SK-N-SH treated with all-trans-retinoic acid at 6 μM for 48 hours (cell line): ENCODE data around the gene RUSF1.

Source experiments
- ATAC-seq: fragments of 200-7000 bp; cut with Tn5 transposase; 3 replicates; pipeline ENCODE4 v1.9.1; 2020; ENCODE audit warnings: mild to moderate bottlenecking, moderate library complexity
- ARNTL ChIP-seq: fragments of 450-650 bp; formaldehyde crosslinking; IDR thresholded peaks from 2 replicates; pipeline ENCODE4 v1.5.0; 2020; ENCODE audit warnings: low read depth, mild to moderate bottlenecking, moderate library complexity, borderline replicate concordance
- BACH2 ChIP-seq: fragments of 250-450 bp; sonication (Bioruptor Pico); IDR thresholded peaks from 2 replicates; pipeline ENCODE4 v1.9.0; 2021; ENCODE audit warnings: mild to moderate bottlenecking, borderline replicate concordance
- CSDC2 ChIP-seq: fragments of 250-450 bp; sonication (Bioruptor Pico); IDR thresholded peaks from 2 replicates; pipeline ENCODE4 v1.5.0; 2020; ENCODE audit warnings: mild to moderate bottlenecking, moderate library complexity
- ESRRG ChIP-seq: fragments of 250-450 bp; sonication (Bioruptor Pico); IDR thresholded peaks from 2 replicates; pipeline ENCODE4 v1.6.1; 2021; ENCODE audit warnings: mild to moderate bottlenecking
- GLIS3 ChIP-seq: fragments of 250-450 bp; sonication (Bioruptor Pico); IDR thresholded peaks from 2 replicates; pipeline ENCODE4 v1.5.0; 2020; ENCODE audit warnings: mild to moderate bottlenecking, moderate library complexity
- ISL1 ChIP-seq: fragments of 250-450 bp; sonication (Bioruptor Pico); IDR thresholded peaks from 2 replicates; pipeline ENCODE4 v2.1.2; 2022; ENCODE audit warnings: mild to moderate bottlenecking, moderate library complexity
- OSR1 ChIP-seq: fragments of 250-450 bp; sonication (Bioruptor Pico); IDR thresholded peaks from 2 replicates; pipeline ENCODE4 v1.8.0; 2022; ENCODE audit warnings: moderate library complexity, mild to moderate bottlenecking, inconsistent platforms
- PPARA ChIP-seq: fragments of 250-450 bp; sonication (Bioruptor Pico); IDR thresholded peaks from 2 replicates; pipeline ENCODE4 v1.5.0; 2020; ENCODE audit warnings: mild to moderate bottlenecking, borderline replicate concordance
- RARB ChIP-seq: fragments of 250-450 bp; sonication (Bioruptor Pico); IDR thresholded peaks from 2 replicates; pipeline ENCODE4 v1.8.0; 2021; ENCODE audit warnings: mild to moderate bottlenecking, moderate library complexity
- SNAI2 ChIP-seq: fragments of 250-450 bp; sonication (Bioruptor Pico); IDR thresholded peaks from 2 replicates; pipeline ENCODE4 v1.5.0; 2020; ENCODE audit warnings: mild to moderate bottlenecking, moderate library complexity
- TCF4 ChIP-seq: fragments of 250-450 bp; sonication (Bioruptor Pico); IDR thresholded peaks from 2 replicates; pipeline ENCODE4 v1.8.0; 2021; ENCODE audit warnings: mild to moderate bottlenecking, moderate library complexity, borderline replicate concordance
- TOX ChIP-seq: fragments of 250-450 bp; sonication (Bioruptor Pico); IDR thresholded peaks from 2 replicates; pipeline ENCODE4 v1.8.0; 2021; ENCODE audit warnings: mild to moderate bottlenecking, moderate library complexity, borderline replicate concordance
- ZC3H10 ChIP-seq: fragments of 250-450 bp; sonication (Bioruptor Pico); IDR thresholded peaks from 2 replicates; pipeline ENCODE4 v1.5.1; 2021; ENCODE audit warnings: mild to moderate bottlenecking, moderate library complexity
- ZFP3 ChIP-seq: fragments of 250-450 bp; sonication (Bioruptor Pico); IDR thresholded peaks from 2 replicates; pipeline ENCODE4 v1.5.0; 2020; ENCODE audit warnings: mild to moderate bottlenecking, moderate library complexity
- ZNF565 ChIP-seq: fragments of 450-650 bp; formaldehyde crosslinking; conservative IDR thresholded peaks from 2 replicates; pipeline ENCODE4 v1.5.0; 2020; ENCODE audit warnings: low read depth, mild to moderate bottlenecking, moderate library complexity
- ZNF70 ChIP-seq: fragments of 450-650 bp; formaldehyde crosslinking; IDR thresholded peaks from 2 replicates; pipeline ENCODE4 v1.5.0; 2020; ENCODE audit warnings: mild to moderate bottlenecking, moderate library complexity
- ZNF8 ChIP-seq: fragments of 450-650 bp; formaldehyde crosslinking; IDR thresholded peaks from 2 replicates; pipeline ENCODE4 v1.5.0; 2020; ENCODE audit warnings: mild to moderate bottlenecking, moderate library complexity
- TF ChIP-seq, protein P1 (sequence below): fragments of 250-450 bp; sonication (Bioruptor Pico); IDR thresholded peaks from 2 replicates; pipeline ENCODE4 v1.5.1; 2021; ENCODE audit warnings: mild to moderate bottlenecking, moderate library complexity
- TF ChIP-seq, protein P2 (sequence below): fragments of 250-450 bp; sonication (Bioruptor Pico); IDR thresholded peaks from 2 replicates; pipeline ENCODE4 v1.8.0; 2021; ENCODE audit warnings: low read depth, mild to moderate bottlenecking, moderate library complexity, borderline replicate concordance
- TF ChIP-seq, protein P3 (sequence below): fragments of 250-450 bp; sonication (Bioruptor Pico); IDR thresholded peaks from 2 replicates; pipeline ENCODE4 v1.5.0; 2020; ENCODE audit warnings: mild to moderate bottlenecking, moderate library complexity

RUSF1 gene

DNA sequence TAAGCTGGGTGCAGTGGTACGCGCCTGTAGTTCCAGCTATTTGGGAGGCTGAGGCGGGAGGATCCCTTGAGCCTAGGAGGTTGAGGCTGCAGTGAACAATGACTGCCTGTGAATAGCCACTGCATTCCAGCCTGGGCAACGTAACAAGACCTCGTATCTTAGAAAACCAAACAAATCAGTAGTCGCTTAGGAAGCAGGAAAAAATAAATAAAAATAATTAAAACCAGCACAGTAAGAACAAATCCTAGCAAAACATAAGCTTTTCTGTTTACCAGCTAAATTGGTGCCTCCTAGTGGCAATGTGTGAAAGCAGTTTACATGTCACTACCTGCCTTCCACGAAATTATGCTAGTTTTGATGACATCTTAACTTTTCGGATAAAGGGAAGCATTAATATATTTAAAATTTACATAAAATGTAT is 47.6 kb downstream of the RUSF1 start:
- ATAC-seq = peak; percentile 6

DNA sequence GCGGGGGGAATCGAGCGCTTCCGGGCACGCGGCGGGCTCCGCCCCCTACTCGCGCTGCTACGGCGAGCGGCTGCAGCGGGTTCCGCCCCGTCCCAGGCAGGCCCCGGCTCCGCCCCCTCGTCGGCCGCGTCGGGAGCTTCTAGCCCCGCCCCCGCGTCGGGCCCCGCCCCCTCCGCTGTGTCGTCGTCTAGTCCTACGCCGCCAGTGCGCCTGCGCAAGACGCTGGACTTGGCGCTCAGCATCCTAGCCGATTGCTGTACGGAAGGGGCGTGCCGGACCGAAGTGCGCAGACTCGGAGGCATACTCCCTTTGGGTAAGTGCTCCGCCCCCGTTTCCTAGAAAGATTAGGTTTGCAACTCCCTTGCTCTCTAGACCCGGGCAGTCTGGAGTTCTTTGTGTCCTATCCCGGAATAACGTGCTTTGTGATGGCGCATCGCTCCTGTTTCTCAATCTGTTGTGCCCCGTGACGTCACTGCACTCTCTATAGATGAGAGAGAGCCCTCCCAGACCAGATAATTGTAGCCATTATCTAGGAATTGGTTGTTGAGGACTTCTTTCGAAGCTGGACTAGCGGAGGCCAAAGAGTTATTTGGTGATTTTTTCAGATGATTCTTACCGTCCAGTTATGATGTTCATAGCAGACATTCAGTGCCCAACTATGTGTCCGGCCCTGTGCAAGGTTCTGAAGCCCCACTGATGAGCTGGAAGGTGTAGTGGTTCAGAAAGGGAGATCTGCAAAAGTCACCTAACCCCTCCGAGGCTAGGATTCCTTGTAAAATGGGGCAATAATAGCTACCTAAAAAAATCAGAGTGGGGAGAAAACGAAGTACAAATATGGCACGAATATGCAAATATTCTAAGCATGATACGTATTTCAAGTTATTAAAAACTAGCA is 48.3 kb downstream of the RUSF1 start:
- TF ChIP-seq ESRRG = no peak
- TF ChIP-seq, protein P1, sequence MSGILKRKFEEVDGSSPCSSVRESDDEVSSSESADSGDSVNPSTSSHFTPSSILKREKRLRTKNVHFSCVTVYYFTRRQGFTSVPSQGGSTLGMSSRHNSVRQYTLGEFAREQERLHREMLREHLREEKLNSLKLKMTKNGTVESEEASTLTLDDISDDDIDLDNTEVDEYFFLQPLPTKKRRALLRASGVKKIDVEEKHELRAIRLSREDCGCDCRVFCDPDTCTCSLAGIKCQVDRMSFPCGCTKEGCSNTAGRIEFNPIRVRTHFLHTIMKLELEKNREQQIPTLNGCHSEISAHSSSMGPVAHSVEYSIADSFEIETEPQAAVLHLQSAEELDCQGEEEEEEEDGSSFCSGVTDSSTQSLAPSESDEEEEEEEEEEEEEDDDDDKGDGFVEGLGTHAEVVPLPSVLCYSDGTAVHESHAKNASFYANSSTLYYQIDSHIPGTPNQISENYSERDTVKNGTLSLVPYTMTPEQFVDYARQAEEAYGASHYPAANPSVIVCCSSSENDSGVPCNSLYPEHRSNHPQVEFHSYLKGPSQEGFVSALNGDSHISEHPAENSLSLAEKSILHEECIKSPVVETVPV = 0 out of 2 replicates have a peak, but pooled peaks have one; percentile 27
- ATAC-seq = peak; percentile 82

More for the DNA sequence above, 47.6 kb downstream of the RUSF1 start:
- no peak for TF ChIP-seq OSR1 (CRISPR knock-in tag)
- TF ChIP-seq ARNTL (CRISPR knock-in tag) = no peak
- no peak for TF ChIP-seq TOX (CRISPR knock-in tag)
- TF ChIP-seq, protein P2, sequence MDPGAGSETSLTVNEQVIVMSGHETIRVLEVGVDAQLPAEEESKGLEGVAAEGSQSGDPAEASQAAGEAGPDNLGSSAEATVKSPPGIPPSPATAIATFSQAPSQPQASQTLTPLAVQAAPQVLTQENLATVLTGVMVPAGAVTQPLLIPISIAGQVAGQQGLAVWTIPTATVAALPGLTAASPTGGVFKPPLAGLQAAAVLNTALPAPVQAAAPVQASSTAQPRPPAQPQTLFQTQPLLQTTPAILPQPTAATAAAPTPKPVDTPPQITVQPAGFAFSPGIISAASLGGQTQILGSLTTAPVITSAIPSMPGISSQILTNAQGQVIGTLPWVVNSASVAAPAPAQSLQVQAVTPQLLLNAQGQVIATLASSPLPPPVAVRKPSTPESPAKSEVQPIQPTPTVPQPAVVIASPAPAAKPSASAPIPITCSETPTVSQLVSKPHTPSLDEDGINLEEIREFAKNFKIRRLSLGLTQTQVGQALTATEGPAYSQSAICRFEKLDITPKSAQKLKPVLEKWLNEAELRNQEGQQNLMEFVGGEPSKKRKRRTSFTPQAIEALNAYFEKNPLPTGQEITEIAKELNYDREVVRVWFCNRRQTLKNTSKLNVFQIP = no peak
- TF ChIP-seq BACH2 = no peak
- TF ChIP-seq GLIS3 (CRISPR knock-in tag) = no peak
- TF ChIP-seq CSDC2 (CRISPR knock-in tag) = no peak
- TF ChIP-seq ZNF565 (CRISPR knock-in tag) = no peak
- TF ChIP-seq, protein P3, sequence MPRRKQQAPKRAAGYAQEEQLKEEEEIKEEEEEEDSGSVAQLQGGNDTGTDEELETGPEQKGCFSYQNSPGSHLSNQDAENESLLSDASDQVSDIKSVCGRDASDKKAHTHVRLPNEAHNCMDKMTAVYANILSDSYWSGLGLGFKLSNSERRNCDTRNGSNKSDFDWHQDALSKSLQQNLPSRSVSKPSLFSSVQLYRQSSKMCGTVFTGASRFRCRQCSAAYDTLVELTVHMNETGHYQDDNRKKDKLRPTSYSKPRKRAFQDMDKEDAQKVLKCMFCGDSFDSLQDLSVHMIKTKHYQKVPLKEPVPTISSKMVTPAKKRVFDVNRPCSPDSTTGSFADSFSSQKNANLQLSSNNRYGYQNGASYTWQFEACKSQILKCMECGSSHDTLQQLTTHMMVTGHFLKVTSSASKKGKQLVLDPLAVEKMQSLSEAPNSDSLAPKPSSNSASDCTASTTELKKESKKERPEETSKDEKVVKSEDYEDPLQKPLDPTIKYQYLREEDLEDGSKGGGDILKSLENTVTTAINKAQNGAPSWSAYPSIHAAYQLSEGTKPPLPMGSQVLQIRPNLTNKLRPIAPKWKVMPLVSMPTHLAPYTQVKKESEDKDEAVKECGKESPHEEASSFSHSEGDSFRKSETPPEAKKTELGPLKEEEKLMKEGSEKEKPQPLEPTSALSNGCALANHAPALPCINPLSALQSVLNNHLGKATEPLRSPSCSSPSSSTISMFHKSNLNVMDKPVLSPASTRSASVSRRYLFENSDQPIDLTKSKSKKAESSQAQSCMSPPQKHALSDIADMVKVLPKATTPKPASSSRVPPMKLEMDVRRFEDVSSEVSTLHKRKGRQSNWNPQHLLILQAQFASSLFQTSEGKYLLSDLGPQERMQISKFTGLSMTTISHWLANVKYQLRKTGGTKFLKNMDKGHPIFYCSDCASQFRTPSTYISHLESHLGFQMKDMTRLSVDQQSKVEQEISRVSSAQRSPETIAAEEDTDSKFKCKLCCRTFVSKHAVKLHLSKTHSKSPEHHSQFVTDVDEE (CRISPR knock-in tag) = no peak
- no peak for TF ChIP-seq PPARA (CRISPR knock-in tag)
- TF ChIP-seq ZC3H10 (CRISPR knock-in tag) = no peak
- TF ChIP-seq TCF4 (CRISPR knock-in tag) = no peak
- TF ChIP-seq ISL1 (CRISPR knock-in tag) = no peak
- no peak for TF ChIP-seq ZFP3
- no peak for TF ChIP-seq ZNF8

DNA sequence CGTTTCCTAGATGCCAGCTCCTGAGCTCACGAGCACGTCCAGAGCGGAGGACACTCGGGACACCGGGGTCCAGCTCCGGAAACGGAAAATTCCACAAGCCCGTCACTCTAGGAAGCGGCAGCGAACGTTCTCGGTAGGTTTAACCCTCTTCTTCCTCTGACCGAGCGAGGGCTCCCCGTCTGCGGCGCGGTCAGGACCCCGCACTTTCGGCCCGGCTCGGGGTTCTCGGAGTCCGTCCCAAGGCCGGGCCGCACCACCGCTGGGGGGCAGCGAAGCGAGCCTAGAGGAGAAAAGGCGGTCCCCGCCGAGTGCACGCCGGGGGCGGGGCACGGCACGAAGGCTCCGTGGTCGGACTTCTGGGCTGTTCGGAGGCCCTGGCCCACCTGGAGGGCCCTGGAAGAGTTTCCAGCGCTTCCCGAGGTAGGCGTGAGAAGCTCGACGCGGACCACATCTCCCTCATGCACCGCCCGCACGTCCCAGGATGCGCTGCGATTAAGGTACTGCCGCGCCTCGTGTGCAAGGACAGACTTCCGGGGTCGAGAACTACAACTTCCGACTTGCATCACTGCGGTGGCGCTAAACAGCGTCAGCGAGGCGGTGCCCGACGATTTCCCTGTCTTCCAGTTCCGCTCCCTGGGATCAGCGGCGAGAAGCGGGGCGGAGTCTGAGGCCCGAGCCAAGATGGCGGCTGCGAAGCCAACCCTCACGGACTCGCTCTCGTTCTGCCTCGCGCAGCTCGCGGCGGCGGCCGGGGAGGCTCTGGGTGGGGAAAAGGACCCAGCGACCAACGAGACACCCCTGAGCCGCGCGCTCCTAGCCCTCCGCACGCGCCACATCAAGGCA is 49.1 kb downstream of the RUSF1 start, which contains the start of gene ARMC5:
Gene ARMC5 (plus strand): TSS at position 658 of the 843 bp plus-strand sequence. CDS start 24 bp downstream, at position 682.
- peak; percentile 84 for ATAC-seq

More for the DNA sequence above, 49.1 kb downstream of the RUSF1 start, which contains the start of gene ARMC5:
- TF ChIP-seq ZNF70 (CRISPR knock-in tag) (no peak), TOX (CRISPR knock-in tag) (no peak), RARB (CRISPR knock-in tag) (no peak), ZNF565 (CRISPR knock-in tag) (no peak), SNAI2 (no peak), ZC3H10 (CRISPR knock-in tag) (no peak), ZFP3 (peak; percentile 73; the same call in 1 of the 2 replicates), PPARA (CRISPR knock-in tag) (no peak), TCF4 (CRISPR knock-in tag) (no peak), ARNTL (CRISPR knock-in tag) (no peak)
- TF ChIP-seq, protein P2 = 0 out of 2 replicates have a peak, but pooled peaks have one; percentile 22
- TF ChIP-seq, protein P3 (CRISPR knock-in tag) = 0 out of 2 replicates have a peak, but pooled peaks have one; percentile 30
- TF ChIP-seq, all 23 proteins: peak for 3
